Progenitor cell of endocrine pancreas (in vitro differentiated cells): ENCODE results near the gene NCF2. TPM values are rescaled to one million over a fixed set of nuclear protein-coding genes. Genes with fewer than 3 reads are reported as not detected.

Source experiments
- DNase-seq: peaks from one replicate; pipeline ENCODE4 v3.0.0; 2021; ENCODE audit warnings: low spot score; ENCODE audit not compliant: unreplicated experiment
- H3K27ac Mint-ChIP-seq: 2 replicates; pipeline ENCODE4 v1.8.0; 2021; ENCODE audit warnings: mild to moderate bottlenecking, moderate library complexity, mixed read lengths
- H3K27me3 Mint-ChIP-seq: 2 replicates; pipeline ENCODE4 v1.8.0; 2021; ENCODE audit warnings: mixed read lengths
- H3K36me3 Mint-ChIP-seq: 2 replicates; pipeline ENCODE4 v1.8.0; 2022; ENCODE audit warnings: mixed read lengths; ENCODE audit not compliant: insufficient read depth
- H3K4me1 Mint-ChIP-seq: 2 replicates; pipeline ENCODE4 v1.8.0; 2021; ENCODE audit warnings: low read depth, mixed read lengths
- H3K4me3 Mint-ChIP-seq: 2 replicates; pipeline ENCODE4 v1.8.0; 2021; ENCODE audit warnings: low read depth, mild to moderate bottlenecking, moderate library complexity, mixed read lengths
- H3K9me3 Mint-ChIP-seq: 2 replicates; pipeline ENCODE4 v1.8.0; 2021; ENCODE audit warnings: low read depth, mixed read lengths
- total RNA-seq: library from RNA; stranded (reverse); gene quantifications from 2 replicates; pipeline ENCODE4 v1.2.1, GENCODE V29; 2021
- TF ChIP-seq, protein P1 (sequence below): fragments of 200-600 bp; sonication (generic); IDR thresholded peaks from one replicate; pipeline ENCODE4 v1.5.0; 2021; ENCODE audit warnings: antibody characterized with exemption, mild to moderate bottlenecking; ENCODE audit not compliant: unreplicated experiment

NCF2 gene
- total RNA-seq, 1 donor from 2014 or later = 0.67 TPM

DNA sequence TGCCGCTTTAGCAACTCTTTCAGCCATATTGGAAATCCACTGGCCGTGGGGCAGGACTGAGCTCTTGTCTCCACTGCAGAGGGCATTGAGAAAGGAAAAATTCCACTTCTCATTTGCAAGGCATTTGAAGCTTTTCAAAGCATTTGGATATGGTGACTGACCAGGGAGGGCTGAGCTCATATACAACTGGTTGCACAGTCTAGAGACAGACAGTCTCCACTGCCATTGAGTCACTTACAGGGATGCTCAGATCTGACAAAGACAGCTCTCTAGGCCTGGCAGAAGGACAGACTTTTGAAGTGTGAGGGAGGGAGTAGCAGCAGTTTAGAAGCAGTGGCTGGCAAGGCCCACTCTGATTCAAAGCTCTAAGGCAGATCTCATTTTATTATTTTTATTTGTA is 24.2 kb downstream of the NCF2 start:
- H3K9me3 Mint-ChIP-seq = no peaks in the 10 kb centered on the region
- no peaks in the 10 kb centered on the region for H3K36me3 Mint-ChIP-seq
- TF ChIP-seq, protein P1, sequence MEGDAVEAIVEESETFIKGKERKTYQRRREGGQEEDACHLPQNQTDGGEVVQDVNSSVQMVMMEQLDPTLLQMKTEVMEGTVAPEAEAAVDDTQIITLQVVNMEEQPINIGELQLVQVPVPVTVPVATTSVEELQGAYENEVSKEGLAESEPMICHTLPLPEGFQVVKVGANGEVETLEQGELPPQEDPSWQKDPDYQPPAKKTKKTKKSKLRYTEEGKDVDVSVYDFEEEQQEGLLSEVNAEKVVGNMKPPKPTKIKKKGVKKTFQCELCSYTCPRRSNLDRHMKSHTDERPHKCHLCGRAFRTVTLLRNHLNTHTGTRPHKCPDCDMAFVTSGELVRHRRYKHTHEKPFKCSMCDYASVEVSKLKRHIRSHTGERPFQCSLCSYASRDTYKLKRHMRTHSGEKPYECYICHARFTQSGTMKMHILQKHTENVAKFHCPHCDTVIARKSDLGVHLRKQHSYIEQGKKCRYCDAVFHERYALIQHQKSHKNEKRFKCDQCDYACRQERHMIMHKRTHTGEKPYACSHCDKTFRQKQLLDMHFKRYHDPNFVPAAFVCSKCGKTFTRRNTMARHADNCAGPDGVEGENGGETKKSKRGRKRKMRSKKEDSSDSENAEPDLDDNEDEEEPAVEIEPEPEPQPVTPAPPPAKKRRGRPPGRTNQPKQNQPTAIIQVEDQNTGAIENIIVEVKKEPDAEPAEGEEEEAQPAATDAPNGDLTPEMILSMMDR = no peak
- DNase-seq = no peak
- no peaks in the 10 kb centered on the region for H3K27me3 Mint-ChIP-seq
- no peaks in the 10 kb centered on the region for H3K4me1 Mint-ChIP-seq
- H3K27ac Mint-ChIP-seq = no peak overlapping the region
- H3K4me3 Mint-ChIP-seq = no peak overlapping the region

DNA sequence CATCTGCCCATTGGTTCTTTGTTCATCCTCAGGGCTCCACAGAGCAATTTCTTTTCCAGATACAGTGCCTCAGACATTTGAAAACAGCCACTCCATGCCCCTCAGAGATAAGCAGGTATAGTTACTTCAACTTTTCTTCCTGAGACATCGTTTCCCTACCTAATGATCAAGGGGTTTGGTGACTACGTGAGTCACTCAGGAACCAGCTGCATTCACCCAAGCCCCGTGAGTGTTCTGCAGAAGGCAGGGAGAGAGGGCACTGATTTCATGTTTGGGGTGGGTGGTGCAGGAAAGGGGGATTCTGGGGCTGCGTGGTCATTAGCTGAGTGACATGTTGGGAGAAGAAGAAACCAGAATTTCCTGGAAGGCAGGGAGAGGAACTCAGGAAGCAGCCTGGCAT is 25.0 kb downstream of the NCF2 start:
- no peaks in the 10 kb centered on the region for H3K36me3 Mint-ChIP-seq
- H3K4me1 Mint-ChIP-seq = no peaks in the 10 kb centered on the region
- H3K9me3 Mint-ChIP-seq = no peaks in the 10 kb centered on the region
- H3K4me3 Mint-ChIP-seq = no peak overlapping the region
- TF ChIP-seq, protein P1 = no peak
- H3K27ac Mint-ChIP-seq = no peak overlapping the region
- DNase-seq = no peak
- H3K27me3 Mint-ChIP-seq = no peaks in the 10 kb centered on the region

DNA sequence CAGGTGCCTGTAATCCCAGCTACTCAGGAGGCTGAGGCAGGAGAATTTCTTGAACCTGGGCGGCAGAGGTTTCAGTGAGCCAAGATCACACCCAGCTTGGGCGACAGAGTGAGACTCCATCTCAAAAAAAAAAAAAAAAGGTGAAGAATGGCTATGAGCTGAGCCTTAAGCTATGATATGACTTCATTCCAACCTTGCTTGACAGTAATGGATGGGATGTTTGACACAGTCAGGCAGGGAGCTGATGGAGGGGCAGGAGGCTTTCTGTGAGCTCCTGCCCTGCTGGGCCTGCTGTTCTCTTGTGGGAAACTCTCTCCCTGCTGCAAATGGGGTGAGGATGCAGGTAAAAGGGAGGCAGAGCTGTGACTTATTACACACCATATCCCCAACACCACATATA is 27.6 kb downstream of the NCF2 start:
- H3K4me1 Mint-ChIP-seq = no peaks in the 10 kb centered on the region
- H3K36me3 Mint-ChIP-seq = peaks cover 2% of the 10 kb centered on the region
- H3K27me3 Mint-ChIP-seq = no peaks in the 10 kb centered on the region
- TF ChIP-seq, protein P1 = no peak
- H3K27ac Mint-ChIP-seq = peak overlapping the region; percentile 57
- H3K9me3 Mint-ChIP-seq = no peaks in the 10 kb centered on the region
- DNase-seq = no peak
- no peak overlapping the region for H3K4me3 Mint-ChIP-seq

DNA sequence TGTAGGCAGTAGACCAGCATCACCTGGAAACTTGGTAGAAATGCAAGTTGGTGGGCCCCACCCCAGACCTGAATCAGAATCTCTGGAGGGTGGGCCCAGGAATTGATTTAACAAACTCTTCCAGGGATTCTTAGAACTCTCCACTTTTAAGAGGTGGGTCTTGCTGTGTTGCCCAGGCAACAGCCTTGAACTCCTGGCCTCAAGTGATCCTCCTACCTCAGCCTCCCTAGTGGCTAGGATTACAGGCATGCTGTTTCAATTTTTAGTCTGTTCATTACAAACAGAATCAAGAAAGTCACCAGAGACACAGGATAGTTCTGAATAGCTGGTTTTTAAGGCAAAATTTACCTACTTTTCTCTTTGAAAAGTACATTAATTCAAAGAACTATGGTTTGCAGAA is 31.2 kb downstream of the NCF2 start:
- Mint-ChIP-seq H3K27me3 (no peaks in the 10 kb centered on the region), H3K4me1 (peaks cover 6% of the 10 kb centered on the region), H3K36me3 (peaks cover 5% of the 10 kb centered on the region), H3K4me3 (no peak overlapping the region), H3K9me3 (no peaks in the 10 kb centered on the region), H3K27ac (peak overlapping the region; percentile 30)
- DNase-seq = no peak
- TF ChIP-seq, protein P1 = no peak

DNA sequence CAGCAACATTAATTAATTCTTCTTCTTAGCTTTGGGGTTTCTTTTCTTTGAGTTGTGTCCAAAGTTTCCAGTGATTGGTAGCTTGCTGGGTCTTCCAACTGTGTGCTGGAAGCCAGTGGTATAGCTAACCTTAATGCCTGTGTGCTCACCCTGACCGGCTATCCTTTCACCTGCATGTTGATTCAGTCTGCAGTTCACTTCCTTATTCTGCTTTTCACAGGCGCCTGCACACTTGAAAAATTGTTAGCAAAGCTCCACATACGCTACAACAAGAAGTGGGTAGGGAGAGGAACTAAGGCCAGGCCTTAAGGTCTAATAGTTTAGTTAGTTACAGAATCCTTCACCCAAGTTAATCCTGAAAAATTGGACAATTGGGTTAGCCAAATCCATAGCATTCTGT is 35.7 kb downstream of the NCF2 start:
- Mint-ChIP-seq H3K4me1 (peaks cover 18% of the 10 kb centered on the region), H3K27ac (no peak overlapping the region), H3K36me3 (peaks cover 23% of the 10 kb centered on the region), H3K27me3 (no peaks in the 10 kb centered on the region), H3K4me3 (no peak overlapping the region), H3K9me3 (no peaks in the 10 kb centered on the region)
- TF ChIP-seq, protein P1 = no peak
- no peak for DNase-seq

DNA sequence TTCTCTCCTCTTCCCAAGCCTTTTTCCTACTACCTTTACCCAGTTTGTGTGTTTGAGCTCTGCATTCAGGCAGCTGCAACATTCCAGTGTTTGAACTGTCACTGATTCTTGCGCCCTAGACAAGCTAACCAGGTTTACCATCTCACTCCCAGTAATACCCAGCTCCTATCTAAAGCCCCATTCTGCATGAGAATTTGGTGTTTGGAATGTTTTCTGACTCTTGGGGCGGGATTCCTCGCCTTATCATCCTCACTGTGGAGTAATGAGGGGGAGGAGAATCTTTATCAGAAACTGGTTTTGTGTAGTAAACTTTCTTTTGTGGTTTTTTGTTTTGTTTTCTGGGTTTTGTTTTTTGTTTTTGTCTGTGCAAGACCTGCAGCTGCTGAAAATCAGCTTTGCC is 36.5 kb downstream of the NCF2 start:
- Mint-ChIP-seq H3K27me3 (no peaks in the 10 kb centered on the region), H3K4me3 (no peak overlapping the region), H3K4me1 (peaks cover 18% of the 10 kb centered on the region), H3K36me3 (peaks cover 24% of the 10 kb centered on the region), H3K9me3 (no peaks in the 10 kb centered on the region), H3K27ac (peak overlapping the region; percentile 74)
- TF ChIP-seq, protein P1 = no peak
- no peak for DNase-seq
